HG03571 (cell line): ENCODE results near the gene TPPP.
A peak's percentile ranks its signal among the peaks of the same experiment; 100 is the strongest.
"Not testable (repeated sequence)": the region's sequence is repeated elsewhere in the genome, so short reads cannot be mapped to it uniquely, and the experiment has no call there.

Source experiments
- ATAC-seq: cut with Tn5 transposase; IDR thresholded peaks from one replicate; pipeline ENCODE4 v1.9.1; 2021; ENCODE audit not compliant: unreplicated experiment

Gene TPPP

DNA sequence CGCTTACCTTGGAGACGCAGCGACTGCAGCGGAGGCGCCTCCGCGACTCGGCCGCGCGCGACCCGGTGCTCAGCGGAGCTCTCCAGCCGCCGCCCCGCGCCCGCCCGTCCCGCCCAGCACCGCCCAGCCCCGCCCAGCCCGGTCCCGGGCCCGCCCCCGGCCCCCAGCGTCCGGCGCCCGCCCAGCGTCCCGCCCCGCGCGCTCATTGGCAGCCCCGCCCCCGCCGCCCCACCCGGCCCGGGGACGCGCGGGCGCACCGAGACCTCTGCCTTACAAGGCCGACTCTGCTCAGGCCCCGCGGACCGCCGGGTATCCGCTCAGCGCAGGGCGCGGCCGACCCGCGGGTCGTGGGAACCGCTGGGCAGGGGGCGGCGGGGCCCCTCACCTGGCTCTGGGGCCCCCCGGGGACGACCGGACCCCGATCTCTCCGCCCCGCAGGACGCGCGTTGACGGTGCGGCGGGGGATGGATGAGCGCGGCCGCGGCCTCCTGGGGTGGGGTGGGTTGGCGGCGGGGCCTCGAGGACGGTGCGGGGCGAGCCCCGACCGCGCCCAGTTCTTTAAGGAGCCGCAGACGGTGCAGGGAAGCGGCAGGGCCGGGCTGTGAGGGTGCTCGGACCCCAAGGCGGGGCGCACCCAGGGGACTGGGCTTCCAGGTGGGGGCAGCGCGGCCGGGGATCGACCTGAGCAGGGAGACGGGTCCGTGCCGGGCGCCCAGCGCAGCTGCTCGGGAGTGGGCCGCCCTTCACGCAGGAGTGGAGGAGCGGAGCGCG lies at the start of gene TPPP:
Gene TPPP, minus strand, starts transcription at position 82 of the 771 bp plus-strand sequence. CDS start 15,292 bp downstream, outside the sequence.
- ATAC-seq: peak; percentile 61

DNA sequence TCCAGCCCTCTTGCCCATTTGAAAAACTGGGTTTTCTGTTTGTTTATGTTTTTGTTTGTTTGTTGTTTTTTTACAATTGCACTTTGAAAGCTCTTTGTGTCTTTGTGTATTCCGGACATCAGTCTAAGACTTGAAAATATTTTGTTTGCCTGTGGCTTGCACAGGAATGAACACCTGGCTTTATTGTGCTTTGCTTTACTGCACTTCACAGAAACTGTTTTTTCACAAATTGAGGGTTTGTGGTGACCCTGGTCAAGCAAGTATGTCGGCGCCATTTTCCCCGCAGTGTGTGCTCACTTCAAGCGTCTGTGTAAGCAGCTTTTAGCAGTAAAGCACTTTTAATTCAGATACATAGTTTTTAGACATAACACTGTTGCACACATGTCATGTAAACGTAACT lies 49.1 kb upstream of the TPPP start:
- ATAC-seq: not testable (repeated sequence)

DNA sequence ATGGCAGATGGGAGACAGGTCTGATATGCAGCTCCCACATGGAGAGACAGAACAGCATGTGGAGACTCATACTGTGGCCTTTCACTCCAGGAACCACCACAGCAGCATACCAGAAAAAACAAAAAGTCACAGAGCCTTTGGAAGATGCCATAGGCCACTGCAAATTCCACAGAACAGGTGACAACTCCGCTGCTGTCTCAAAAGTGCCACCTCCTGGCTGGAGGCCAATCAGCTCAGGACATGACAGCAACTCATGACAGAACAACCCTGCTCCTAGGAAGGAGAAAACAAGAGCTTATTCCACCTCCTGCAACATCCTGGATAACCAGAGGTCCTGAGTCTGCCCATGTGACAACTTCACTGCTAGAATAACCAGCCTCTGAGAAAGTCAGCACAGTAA lies 41.0 kb upstream of the TPPP start:
- ATAC-seq: not testable (repeated sequence)

DNA sequence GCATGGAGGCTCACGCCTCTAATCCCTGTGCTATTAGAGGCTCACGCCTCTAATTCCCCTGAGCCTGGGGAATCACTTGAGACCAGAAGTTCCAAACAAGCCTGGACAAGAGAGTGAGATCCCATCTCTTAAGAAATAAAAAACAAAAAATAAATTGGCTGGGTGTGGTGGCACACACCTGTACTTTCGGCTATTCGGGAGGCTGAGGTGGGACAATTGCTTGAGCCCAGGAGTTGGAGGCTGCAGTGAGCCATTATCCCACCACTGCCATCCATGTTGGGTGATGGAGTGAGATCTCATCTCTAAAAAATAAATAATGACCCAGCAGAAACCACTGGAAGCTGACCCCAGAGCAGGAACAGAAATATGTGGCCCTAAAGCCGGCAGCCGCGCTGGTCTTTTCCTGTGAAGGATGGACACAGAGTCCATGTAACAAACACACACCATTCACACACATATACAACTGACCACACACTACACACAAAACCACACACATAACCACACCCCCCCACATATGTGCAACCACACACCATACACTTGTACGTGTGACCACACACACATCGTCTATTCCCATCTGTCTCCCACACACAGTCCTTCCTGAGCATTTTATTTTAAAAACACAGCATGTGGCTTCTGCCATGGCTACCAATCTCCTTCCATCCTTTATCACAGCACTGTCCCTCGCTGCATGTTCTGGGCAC lies 39.8 kb upstream of the TPPP start:
- ATAC-seq: not testable (repeated sequence)

DNA sequence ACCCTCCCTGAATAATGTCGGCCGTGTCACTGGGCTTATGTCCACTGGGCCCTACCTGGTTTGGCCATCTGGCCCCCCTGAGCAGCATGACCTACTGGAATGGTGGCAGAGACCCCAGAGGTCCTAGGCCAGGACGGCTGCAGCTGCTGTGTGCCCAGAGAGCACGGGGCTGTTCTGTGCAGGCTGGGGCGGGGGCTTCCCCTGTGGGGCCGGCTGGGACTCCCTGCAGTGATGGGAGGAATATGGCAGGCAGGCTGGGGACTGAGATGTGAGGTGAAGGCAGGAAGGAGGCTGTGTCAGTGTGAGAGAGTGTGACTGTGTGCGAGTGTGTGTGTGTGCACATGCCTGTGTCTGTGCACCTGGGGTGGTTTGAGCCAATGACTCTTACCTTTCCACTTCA lies 36.1 kb upstream of the TPPP start:
- ATAC-seq: not testable (repeated sequence)

DNA sequence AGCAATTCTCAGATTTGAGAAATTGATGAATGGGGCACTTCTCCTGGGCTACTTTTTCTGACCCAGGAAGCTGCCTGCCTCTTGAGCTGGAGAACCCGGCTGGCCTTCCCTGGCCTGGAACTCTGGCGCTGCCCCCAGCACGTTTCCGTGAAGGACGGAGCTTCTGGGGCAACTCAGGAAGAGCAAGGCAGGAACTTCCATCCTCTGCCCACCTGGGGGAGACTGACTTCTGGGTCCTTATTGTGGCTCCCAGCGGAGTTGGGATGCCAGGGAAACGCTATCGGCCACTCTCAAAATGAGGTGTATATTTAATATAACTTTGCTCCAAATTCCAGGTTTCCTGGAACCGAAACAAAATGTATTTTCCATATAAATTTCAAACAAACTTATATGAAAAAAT lies 33.9 kb upstream of the TPPP start:
- ATAC-seq: not testable (repeated sequence)

DNA sequence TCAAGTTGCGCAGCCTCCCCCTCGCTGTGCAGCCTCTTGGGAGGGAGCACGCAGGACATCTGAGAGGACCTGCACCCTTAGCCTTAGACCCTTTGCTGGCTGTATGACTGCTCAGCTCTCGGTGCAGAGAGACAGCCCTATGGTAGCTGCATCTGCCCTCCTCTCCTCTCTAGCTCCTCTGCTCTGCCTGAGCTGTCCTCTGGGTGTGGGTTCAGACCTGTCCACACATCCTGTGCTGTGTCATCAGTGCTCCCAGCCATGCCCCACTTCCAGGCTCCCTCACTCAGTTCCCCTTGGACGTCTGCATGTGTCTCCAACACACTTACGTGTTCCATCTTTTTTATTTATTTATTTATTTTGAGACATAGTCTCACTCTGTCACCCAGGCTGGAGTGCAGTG lies 30.7 kb upstream of the TPPP start:
- ATAC-seq: not testable (repeated sequence)

DNA sequence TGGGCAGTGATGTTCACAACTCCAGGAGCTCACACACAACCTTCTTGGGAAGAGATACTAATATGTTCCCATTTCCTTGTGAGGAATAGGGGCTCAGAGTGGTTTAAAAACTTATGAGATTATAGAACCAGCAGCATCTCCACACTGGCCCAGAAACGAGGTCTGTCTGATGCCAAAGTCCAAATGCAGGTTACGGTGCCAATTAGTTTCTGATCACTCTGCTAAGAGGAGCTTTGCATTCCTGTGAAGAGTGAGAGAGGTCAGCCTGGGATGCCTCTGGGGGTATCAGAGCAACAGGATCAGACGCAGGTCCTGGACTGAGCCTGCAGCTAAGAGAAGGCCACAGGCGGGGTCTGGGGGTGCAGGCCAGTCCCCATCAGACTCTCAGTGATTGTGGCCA lies 30.2 kb upstream of the TPPP start:
- ATAC-seq: not testable (repeated sequence)

DNA sequence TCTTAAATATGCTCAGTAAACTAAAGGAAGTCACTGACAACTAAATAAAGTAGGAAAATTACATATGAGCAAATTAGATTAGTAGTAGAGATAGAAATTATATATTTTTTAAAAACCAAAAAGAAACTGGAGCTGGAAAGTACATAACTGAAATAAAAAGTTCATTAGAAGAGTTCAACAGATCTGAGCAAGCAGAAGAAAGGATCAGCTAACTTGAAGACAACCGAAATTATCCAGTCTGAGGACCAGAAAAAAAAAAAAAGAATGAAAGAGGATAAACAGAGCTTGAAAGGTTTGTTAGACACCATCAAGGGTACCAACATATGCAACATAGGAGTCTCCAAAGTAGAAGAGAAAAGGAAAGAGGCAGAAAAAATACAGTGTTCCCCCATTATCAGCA lies 26.2 kb upstream of the TPPP start:
- not testable (repeated sequence) for ATAC-seq

DNA sequence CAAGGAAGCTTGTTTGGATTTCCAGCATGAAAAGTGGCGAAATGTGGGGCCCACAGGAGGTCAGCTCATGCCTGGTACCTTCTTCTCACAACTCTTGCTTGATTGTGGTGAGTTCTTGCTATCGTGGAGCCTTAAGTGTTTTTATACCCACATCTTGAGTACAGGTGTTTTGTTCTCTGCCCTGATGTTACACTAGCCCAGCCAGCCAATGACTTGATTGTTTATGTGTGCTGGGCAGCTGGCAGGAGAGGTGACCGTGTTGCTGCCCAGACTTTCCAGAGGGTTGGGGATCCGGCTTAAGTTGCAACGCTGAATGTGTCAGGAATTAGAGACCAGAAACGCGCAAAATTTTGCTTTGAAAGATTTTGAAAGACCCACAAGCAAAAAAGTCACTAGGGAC lies 24.0 kb upstream of the TPPP start:
- ATAC-seq: no peak

DNA sequence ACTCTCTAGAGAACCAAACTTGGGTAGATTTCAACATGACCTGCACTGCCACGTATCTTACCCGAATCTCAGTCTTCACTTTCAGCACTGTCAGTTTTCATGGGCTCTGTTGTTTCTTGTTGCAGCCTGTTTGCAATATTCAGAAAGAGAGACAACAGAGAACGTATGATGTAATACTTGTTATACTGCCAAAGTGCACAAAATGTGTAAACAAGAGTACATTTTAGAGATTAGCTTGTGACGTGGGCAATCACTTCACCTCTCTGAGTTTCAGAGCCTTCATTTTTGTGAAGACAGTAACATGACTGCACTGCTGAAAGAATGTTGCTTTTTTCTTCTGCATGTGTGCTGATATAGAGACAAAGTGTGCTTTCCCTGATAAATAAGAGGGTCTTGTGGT lies 23.6 kb upstream of the TPPP start:
- not testable (repeated sequence) for ATAC-seq

DNA sequence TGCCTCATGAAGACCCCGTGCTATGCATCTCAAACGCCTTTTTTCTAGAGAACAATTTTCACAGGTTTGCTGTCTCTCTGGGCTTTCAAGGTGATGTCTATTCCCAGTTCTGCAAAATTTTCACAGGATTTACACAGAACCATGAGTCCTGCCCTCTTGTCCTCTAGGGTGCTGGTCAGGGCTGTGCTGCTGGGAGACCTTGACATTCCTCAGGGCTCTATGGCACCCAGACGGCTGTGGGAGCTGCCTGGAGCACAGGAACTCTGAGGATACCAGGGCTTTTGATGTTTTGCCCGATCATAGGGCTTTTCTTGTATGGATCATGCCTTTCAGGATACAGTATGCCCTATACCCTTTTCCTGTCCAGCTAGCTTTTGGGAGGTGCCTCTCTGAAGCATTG lies 22.5 kb upstream of the TPPP start:
- not testable (repeated sequence) for ATAC-seq

DNA sequence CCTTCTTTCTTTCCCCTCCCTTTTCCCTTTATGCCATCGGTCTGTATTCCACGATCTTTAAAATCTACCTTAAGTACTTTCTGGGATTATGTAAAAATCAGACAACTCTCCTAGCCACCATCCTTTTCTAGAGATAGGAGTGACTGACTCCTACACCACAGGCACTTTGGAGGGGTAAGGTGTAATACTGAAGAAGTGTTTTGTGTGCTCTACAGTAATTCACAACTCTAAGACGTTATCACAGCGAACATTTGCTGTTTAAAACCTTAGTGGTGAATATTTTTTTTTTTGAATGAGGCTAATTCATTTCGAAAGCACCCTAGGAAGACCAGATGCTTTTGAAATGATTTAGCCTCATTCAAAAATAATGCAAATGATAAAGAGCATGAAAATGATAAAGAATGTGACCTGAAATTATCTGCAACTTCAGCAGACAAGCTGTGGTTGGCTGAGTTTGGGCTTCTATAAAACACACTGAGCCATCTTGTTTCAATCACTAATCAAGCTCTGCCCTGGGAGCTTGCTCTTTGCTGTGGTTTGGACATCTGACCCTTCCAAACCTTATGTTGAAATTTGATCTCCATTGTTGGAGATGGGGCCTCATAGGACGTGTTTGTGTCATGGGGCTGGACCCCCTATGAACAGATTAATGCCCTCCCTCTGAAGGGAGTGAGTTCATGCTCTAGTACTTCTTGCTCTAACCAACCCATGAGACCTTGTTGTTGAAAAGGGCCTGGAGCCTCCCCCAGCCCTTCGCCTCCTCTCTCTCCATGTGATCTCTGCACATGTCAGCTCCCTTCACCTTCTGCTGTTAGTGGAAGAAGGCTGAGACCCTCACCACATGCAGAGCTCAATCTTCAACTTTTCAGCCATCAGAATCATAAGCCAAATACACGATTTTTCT lies 21.3 kb upstream of the TPPP start:
- ATAC-seq: not testable (repeated sequence)

DNA sequence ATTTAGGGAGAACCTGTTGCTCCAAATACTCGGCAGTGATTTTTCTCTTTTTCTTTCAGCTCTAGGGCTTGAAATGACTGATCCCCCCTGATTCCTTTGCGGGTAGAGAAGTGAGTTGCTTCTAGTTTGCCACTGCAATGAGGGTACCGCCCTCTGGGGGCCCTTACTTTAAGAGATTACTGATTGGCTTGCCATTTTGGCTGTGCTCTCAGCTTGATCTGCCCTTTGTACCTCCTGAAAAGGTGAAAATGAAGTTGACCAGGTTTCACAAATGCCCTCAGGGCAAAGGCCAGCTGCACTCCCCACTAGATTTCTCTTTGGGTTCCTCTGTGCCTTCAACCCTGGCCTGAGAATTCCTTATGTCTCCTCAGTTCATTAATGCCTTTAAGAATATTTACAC lies 20.5 kb upstream of the TPPP start:
- not testable (repeated sequence) for ATAC-seq

DNA sequence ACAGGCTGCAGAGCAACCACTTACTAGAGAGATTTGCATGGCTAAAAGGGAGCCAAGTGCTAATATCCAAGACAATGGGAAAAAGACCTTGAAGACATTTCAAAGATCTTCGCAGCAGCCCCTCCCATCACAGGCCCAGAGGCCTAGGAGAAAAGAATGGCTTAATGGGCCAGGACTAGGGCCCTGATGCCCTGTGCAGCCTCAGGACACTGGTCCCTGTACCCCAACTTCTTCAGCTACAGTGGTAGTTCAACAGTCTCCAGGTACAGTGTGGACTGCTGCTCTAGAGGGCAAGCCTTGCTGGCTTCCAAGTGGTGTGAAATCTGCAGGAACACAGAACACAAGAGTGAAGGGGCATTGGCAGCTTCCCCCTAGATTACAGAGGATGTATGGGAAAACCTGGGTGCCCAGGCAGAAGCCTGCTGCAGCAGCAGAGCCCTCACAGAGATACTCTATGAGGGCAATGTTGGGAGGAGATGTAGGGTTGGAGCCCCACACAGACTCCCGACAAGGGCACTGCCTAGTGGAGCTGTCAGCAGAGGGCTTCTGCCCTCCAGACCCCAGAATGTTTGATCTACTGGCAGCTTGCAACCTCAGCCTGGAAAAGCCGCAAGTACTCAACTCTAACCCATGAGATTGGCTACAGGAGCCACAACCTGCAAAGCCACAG lies 15.8 kb upstream of the TPPP start:
- not testable (repeated sequence) for ATAC-seq

DNA sequence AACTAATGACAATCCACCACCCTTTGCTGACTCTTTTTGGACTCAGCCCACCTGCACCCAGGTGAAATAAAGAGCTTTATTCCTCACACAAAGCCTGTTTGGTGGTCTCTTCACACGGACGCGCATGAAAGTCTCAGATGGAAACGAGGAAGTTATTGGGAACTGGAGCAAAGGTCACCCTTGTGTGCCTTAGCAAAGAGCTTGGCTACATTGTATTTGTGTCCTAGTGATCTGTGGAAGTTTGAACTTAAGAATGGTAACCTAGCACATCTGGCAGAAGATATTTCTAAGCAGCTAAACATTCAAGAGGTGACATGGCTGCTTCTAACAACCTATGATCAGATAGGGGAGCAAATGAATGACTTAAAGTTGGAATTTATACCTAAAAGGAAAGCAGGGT lies 15.2 kb upstream of the TPPP start:
- not testable (repeated sequence) for ATAC-seq

DNA sequence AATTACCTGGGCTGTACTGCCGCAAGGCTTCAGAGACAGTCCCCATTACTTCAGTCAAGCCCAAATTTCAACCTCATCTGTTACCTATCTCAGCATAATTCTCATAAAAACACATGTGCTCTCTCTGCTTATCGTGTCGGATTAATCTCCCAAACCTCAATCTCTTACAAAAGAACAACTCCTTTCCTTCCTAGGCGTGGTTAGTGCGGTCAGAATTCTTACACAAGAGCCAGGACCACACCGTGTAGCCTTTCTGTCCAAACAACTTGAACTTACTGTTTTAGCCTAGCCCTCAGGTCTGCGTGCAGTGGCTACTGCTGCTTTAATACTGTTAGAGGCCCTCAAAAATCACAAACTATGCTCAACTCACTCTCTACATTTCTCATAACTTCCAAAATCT lies 13.0 kb upstream of the TPPP start:
- not testable (repeated sequence) for ATAC-seq

DNA sequence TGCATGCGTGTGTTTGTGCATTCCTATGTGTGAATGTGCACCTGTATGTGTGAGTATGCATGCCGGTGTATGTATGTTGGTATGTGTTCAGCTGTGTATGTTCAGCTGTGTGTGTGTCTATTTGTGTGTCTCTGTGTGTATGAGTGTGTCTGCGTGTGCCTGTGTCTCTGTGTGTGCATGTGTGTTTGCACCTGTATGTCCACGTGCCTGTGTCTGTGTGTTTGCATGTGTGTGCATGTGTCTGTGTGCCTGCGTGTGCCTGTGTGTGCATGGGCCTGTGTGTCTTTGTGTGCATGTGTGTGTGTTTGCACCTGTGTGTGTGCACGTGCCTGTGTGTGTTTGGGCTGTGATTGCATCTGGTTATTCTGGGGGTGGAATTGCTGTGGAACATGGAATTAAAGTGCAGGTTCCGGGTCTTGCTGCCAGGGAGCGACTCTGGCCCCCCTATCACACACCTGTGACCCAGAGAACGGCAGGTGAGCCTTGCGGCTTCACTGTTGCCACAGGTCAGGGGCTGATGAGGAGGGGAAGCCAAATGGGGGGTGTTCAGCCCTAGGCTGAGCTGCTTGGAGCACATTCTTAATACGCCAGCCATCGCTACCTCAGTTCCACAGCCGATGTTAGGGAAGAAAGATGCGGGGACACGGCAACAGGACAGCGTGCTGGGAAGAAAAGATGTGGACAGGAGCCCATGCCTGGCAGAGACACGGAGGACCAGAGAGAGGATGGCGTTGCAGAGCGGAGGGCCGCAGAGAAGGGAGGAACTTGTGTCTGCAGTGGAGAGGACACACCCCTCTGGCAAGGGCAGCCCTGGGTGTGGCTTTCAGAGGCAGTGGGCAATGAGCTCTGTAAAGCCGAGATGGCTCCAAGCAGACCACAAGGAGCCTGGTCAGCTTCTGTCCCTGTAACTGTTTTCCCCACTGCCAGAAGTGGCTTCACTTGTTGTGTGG lies 3.9 kb upstream of the TPPP start:
- not testable (repeated sequence) for ATAC-seq

DNA sequence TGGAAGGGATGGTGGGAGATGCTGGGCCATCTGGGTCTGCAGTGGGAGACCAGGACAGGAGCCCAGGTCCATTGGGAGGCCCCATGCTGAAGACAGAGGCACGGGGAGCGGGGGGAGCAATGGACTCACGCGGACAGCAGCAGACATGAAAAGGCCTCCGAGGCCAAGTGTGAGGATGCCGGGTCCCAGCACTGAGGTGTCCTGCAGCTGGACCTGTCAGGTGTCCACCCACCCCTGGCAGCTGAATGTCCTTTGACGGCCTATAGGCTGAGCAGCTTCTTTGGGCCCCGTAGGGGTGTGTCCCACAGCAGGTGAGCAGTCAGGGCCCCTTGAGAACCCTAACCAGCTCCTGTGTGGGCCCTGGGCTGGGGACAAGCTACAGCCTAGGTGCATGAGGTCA lies 3.0 kb upstream of the TPPP start:
- not testable (repeated sequence) for ATAC-seq

DNA sequence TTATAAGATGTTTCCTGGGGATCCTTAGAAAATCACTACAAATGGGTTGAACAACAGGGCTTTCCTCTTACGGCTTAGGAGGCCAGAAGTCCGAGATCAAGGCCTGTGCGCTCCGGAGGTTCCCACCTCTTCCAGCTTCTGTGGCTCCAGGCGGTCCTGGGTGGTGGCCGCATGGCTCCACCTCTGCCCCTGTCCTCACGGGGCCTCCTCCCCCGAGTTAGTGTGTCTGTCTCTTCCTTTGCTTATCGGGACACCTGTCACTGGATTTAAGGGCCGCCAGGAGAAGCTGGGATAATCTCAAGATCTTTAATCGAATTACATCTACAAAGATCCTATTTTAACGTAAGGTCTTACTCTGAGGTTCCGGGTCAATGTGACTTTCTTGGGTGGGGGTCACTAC lies 2.3 kb upstream of the TPPP start:
- not testable (repeated sequence) for ATAC-seq
